ENCODE results near the gene ERN1. TPM values are rescaled to one million over a fixed set of nuclear protein-coding genes. Genes with fewer than 3 reads are reported as not detected.

ERN1 gene
- polyA plus RNA-seq, 1 donor from 2014 or later, result 2.3 TPM

- no peaks in the 10 kb centered on the region for H3K36me3 ChIP-seq (ENCODE audit: insufficient read depth, low read length)
- H3K9me2 ChIP-seq (ENCODE audit: insufficient read depth, low read length), result no peaks in the 10 kb centered on the region
- no peaks in the 10 kb centered on the region for H3F3A ChIP-seq (ENCODE audit: insufficient read depth, low read length, poor library complexity, severe bottlenecking)
- H3K9ac ChIP-seq (ENCODE audit: low read length), result no peak overlapping the region
- H4K20me1 ChIP-seq (ENCODE audit: insufficient read depth), result no peaks in the 10 kb centered on the region
- H3K79me2 ChIP-seq (replicated peaks; ENCODE audit: insufficient read depth, low read length), result no peaks in the 10 kb centered on the region
- H2AFZ ChIP-seq (ENCODE audit: low read depth, low read length), result no peak overlapping the region
- no peaks in the 10 kb centered on the region for H3K9me3 ChIP-seq (ENCODE audit: low read length)
- no peak overlapping the region for H3K4me3 ChIP-seq (ENCODE audit: low read length)
- TF ChIP-seq SMC3 (conservative IDR thresholded peaks at IDR 0.05; ENCODE audit: poor library complexity) (no peak), TAF1 (IDR thresholded peaks at IDR 0.05; ENCODE audit: low read depth) (no peak)
- H3K27ac ChIP-seq (ENCODE audit: low read length), result no peak overlapping the region
- no peak overlapping the region for H3K4me2 ChIP-seq (ENCODE audit: low read length)
- H3K27me3 ChIP-seq (ENCODE audit: insufficient read depth, low read depth, low read length), result no peaks in the 10 kb centered on the region
Measured at GRCh38 chr17:64087252-64088005, 42.5 kb downstream of the ERN1 start.

DNA sequence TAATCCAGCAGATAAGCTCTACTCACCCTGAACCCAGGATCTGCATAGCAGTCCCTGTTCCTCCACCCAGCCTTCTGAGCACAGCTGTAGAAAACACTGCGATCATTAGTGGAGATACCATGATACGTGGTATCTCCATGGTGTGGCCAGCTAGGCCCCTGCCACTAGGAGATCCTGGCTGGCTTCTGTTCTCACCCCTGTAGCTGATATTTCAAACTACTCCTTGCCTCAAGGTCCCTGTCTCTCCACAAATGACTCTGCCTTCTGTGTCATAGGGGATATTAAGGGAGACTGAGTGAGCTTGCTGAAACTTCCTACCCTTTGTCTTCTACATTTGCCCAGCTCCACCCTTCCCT, 44.3 kb downstream of the ERN1 start:
- Histone ChIP-seq H3K27ac (ENCODE audit: low read length) (no peak overlapping the region), H2AFZ (ENCODE audit: low read depth, low read length) (no peak overlapping the region), H3K27me3 (ENCODE audit: insufficient read depth, low read depth, low read length) (no peaks in the 10 kb centered on the region), H3F3A (ENCODE audit: insufficient read depth, low read length, poor library complexity, severe bottlenecking) (no peaks in the 10 kb centered on the region), H4K20me1 (ENCODE audit: insufficient read depth) (no peaks in the 10 kb centered on the region), H3K9me2 (ENCODE audit: insufficient read depth, low read length) (no peaks in the 10 kb centered on the region), H3K4me2 (ENCODE audit: low read length) (no peak overlapping the region), H3K79me2 (replicated peaks; ENCODE audit: insufficient read depth, low read length) (no peaks in the 10 kb centered on the region), H3K9ac (ENCODE audit: low read length) (no peak overlapping the region), H3K9me3 (ENCODE audit: low read length) (no peaks in the 10 kb centered on the region), H3K4me3 (ENCODE audit: low read length) (no peak overlapping the region), H3K36me3 (ENCODE audit: insufficient read depth, low read length) (no peaks in the 10 kb centered on the region)
- TF ChIP-seq EP300 (conservative IDR thresholded peaks at IDR 0.05; ENCODE audit: poor library complexity, severe bottlenecking), result no peak
- TF ChIP-seq SMC3 (conservative IDR thresholded peaks at IDR 0.05; ENCODE audit: poor library complexity), result no peak
- TF ChIP-seq EZH2 (IDR thresholded peaks at IDR 0.05; ENCODE audit: borderline replicate concordance, insufficient read depth, low read length, poor library complexity, severe bottlenecking), result no peak

DNA sequence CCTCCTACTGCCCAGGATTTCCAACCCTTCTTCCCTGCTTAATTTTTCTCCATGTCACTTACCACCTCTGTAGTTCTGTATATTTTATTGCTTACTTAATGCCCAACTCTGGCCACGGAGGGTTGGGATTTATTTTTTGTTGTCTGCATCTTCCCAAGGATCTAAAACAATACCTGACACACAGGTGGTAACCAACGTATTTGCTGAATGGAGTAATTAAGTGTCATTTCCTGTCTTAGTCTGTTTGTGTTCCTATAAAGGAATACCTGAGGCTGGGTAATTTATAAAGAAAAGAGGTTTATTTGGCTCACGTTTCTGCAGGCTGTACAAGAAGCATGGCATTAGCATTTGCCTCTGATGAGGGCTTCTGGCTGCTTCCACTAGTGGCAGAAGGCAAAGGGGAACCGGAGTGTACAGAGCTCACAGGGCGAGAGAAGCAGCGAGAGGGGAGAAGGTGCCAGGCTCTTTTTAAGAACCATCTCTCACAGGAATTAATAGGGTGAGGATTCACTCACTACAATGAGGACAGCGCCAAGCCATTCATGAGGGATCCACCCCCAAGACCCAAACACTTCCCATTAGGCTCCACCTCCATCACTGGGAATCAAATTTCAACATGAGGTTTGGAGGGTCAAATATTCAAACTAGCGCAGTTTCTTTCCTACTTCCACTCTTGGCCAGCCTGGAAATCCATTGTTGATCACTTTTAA, 44.8 kb downstream of the ERN1 start:
- no peaks in the 10 kb centered on the region for H3K9me2 ChIP-seq (ENCODE audit: insufficient read depth, low read length)
- H2AFZ ChIP-seq (ENCODE audit: low read depth, low read length), result no peak overlapping the region
- no peak overlapping the region for H3K27ac ChIP-seq (ENCODE audit: low read length)
- no peaks in the 10 kb centered on the region for H4K20me1 ChIP-seq (ENCODE audit: insufficient read depth)
- H3K9me3 ChIP-seq (ENCODE audit: low read length), result no peaks in the 10 kb centered on the region
- H3K4me3 ChIP-seq (ENCODE audit: low read length), result no peak overlapping the region
- H3K36me3 ChIP-seq (ENCODE audit: insufficient read depth, low read length), result no peaks in the 10 kb centered on the region
- H3K79me2 ChIP-seq (replicated peaks; ENCODE audit: insufficient read depth, low read length), result no peaks in the 10 kb centered on the region
- no peak overlapping the region for H3K4me2 ChIP-seq (ENCODE audit: low read length)
- no peak for TF ChIP-seq EP300 (conservative IDR thresholded peaks at IDR 0.05; ENCODE audit: poor library complexity, severe bottlenecking)
- no peak for TF ChIP-seq MXI1 (conservative IDR thresholded peaks at IDR 0.05; ENCODE audit: poor library complexity, severe bottlenecking)
- TF ChIP-seq, protein P1, sequence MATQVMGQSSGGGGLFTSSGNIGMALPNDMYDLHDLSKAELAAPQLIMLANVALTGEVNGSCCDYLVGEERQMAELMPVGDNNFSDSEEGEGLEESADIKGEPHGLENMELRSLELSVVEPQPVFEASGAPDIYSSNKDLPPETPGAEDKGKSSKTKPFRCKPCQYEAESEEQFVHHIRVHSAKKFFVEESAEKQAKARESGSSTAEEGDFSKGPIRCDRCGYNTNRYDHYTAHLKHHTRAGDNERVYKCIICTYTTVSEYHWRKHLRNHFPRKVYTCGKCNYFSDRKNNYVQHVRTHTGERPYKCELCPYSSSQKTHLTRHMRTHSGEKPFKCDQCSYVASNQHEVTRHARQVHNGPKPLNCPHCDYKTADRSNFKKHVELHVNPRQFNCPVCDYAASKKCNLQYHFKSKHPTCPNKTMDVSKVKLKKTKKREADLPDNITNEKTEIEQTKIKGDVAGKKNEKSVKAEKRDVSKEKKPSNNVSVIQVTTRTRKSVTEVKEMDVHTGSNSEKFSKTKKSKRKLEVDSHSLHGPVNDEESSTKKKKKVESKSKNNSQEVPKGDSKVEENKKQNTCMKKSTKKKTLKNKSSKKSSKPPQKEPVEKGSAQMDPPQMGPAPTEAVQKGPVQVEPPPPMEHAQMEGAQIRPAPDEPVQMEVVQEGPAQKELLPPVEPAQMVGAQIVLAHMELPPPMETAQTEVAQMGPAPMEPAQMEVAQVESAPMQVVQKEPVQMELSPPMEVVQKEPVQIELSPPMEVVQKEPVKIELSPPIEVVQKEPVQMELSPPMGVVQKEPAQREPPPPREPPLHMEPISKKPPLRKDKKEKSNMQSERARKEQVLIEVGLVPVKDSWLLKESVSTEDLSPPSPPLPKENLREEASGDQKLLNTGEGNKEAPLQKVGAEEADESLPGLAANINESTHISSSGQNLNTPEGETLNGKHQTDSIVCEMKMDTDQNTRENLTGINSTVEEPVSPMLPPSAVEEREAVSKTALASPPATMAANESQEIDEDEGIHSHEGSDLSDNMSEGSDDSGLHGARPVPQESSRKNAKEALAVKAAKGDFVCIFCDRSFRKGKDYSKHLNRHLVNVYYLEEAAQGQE (IDR thresholded peaks at IDR 0.05; ENCODE audit: borderline replicate concordance), result no peak
- no peak for TF ChIP-seq SMC3 (conservative IDR thresholded peaks at IDR 0.05; ENCODE audit: poor library complexity)
- TF ChIP-seq EZH2 (IDR thresholded peaks at IDR 0.05; ENCODE audit: borderline replicate concordance, insufficient read depth, low read length, poor library complexity, severe bottlenecking), result no peak
- TF ChIP-seq RAD21 (conservative IDR thresholded peaks at IDR 0.05), result no peak
- TF ChIP-seq TAF1 (IDR thresholded peaks at IDR 0.05; ENCODE audit: low read depth), result no peak
- no peak for TF ChIP-seq POLR2AphosphoS5 (IDR thresholded peaks at IDR 0.05)
- TF ChIP-seq, protein P2, sequence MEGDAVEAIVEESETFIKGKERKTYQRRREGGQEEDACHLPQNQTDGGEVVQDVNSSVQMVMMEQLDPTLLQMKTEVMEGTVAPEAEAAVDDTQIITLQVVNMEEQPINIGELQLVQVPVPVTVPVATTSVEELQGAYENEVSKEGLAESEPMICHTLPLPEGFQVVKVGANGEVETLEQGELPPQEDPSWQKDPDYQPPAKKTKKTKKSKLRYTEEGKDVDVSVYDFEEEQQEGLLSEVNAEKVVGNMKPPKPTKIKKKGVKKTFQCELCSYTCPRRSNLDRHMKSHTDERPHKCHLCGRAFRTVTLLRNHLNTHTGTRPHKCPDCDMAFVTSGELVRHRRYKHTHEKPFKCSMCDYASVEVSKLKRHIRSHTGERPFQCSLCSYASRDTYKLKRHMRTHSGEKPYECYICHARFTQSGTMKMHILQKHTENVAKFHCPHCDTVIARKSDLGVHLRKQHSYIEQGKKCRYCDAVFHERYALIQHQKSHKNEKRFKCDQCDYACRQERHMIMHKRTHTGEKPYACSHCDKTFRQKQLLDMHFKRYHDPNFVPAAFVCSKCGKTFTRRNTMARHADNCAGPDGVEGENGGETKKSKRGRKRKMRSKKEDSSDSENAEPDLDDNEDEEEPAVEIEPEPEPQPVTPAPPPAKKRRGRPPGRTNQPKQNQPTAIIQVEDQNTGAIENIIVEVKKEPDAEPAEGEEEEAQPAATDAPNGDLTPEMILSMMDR (IDR thresholded peaks at IDR 0.05; ENCODE audit: poor library complexity, severe bottlenecking), result no peak
- no peaks in the 10 kb centered on the region for H3F3A ChIP-seq (ENCODE audit: insufficient read depth, low read length, poor library complexity, severe bottlenecking)
- H3K9ac ChIP-seq (ENCODE audit: low read length), result no peak overlapping the region
- H3K27me3 ChIP-seq (ENCODE audit: insufficient read depth, low read depth, low read length), result no peaks in the 10 kb centered on the region

All from neural cell (in vitro differentiated cells).